ENCODE measurements around the gene AQP7. TPM values are rescaled to one million over a fixed set of nuclear protein-coding genes. Genes with fewer than 3 reads are reported as not detected.
"Not testable (repeated sequence)": the region's sequence is repeated elsewhere in the genome, so short reads cannot be mapped to it uniquely, and the experiment has no call there.

The AQP7 gene
- total RNA-seq, 2 donors from 2014 or later, result 4.2 to 29.7 TPM

DNA sequence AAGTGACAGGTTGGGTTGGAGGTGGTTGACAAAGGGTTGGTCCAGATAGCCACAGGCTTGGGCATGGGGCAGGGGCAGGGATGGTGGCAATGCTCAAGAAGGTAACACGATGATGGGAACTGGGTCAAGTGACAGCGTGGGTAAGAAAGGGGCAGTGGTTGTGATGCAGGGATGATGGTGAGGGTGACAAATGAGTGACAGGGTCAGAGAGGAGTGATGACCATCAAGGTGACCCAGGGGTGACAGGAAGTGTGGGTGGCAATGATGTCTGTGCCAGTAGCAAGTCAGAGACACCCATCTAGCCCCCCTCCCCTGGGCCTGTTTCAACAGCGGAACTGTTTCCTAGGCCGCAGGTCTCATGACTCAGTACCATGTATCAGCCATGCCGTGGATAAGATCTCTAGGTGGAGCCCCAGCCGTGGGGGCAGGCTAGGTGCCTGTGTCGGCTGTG is 24.5 kb upstream of the AQP7 start:
- DNase-seq (no peak), ATAC-seq (no peak)
- WGBS, 2 donors, result 80 to 83% methylated on average over 7 of the region's 7 CpGs
- intact Hi-C loops (cut with DNase I), result no loop called here
- no peak overlapping the region for H3K4me3 ChIP-seq
- H3K27me3 ChIP-seq, result no peaks in the 10 kb centered on the region
- H3K27ac ChIP-seq, result no peak overlapping the region
- H3K4me1 ChIP-seq, result no peaks in the 10 kb centered on the region
- H3K9me3 ChIP-seq, result no peaks in the 10 kb centered on the region
- H3K36me3 ChIP-seq (replicated peaks in 1 of 2; ENCODE audit: insufficient read depth in 1 of 2, low read depth in 2 of 2), result no peaks in the 10 kb centered on the region
- TF ChIP-seq POLR2A (IDR thresholded peaks at IDR 0.05) (no peak), CTCF (IDR thresholded peaks at IDR 0.05) (no peak)

GRCh38 chr9:33425128-33425533 is 22.8 kb upstream of the AQP7 start:
- WGBS, 2 donors, result 43 to 54% methylated on average over 4 of the region's 4 CpGs
- H3K4me1 ChIP-seq, result no peaks in the 10 kb centered on the region
- no peak overlapping the region for H3K4me3 ChIP-seq
- ATAC-seq (peak; percentile 35), DNase-seq (no peak)
- no peaks in the 10 kb centered on the region for H3K9me3 ChIP-seq
- H3K27me3 ChIP-seq, result no peaks in the 10 kb centered on the region
- no peak overlapping the region for H3K27ac ChIP-seq
- intact Hi-C loops (cut with DNase I), result no loop called here
- no peaks in the 10 kb centered on the region for H3K36me3 ChIP-seq (replicated peaks in 1 of 2; ENCODE audit: insufficient read depth in 1 of 2, low read depth in 2 of 2)
- TF ChIP-seq CTCF (IDR thresholded peaks at IDR 0.05) (no peak), POLR2A (IDR thresholded peaks at IDR 0.05) (no peak)

DNA sequence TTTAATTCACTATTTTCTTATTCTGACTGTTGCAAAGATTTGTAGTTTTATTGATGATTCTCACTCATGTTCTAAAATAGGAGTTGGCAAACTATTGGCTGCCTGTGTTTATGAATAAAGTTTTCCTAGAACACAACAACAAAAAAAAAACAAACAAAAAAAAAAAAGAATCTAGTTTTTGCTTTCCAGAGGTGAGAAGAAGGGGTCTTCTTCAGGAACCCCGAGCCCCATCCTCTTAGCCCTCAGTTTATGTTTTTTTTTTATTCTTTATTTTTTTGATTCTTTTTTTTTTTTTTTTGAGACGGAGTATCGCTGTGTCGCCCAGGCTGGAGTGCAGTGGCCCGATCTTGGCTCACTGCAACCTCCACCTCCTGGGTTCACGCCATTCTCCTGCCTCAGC is 22.1 kb upstream of the AQP7 start:
- intact Hi-C loops (cut with DNase I); H3K27ac ChIP-seq: not testable (repeated sequence)
- 87 to 92% methylated on average over 6 of the region's 6 CpGs for WGBS, 2 donors

GRCh38 chr9:33424043-33424442 is 21.7 kb upstream of the AQP7 start:
- WGBS, 2 donors, result 67% methylated on average over 5 of the region's 7 CpGs; no CpG with 5 or more reads in 1 of the 2 donors
- H3K9me3 ChIP-seq; H3K27me3 ChIP-seq; H3K36me3 ChIP-seq (replicated peaks in 1 of 2; ENCODE audit: insufficient read depth in 1 of 2, low read depth in 2 of 2); H3K4me1 ChIP-seq; intact Hi-C loops (cut with DNase I); H3K4me3 ChIP-seq; DNase-seq; H3K27ac ChIP-seq; ATAC-seq: not testable (repeated sequence)

More for the DNA sequence above, 22.1 kb upstream of the AQP7 start:
- ATAC-seq; H3K27me3 ChIP-seq; H3K4me3 ChIP-seq; H3K4me1 ChIP-seq; DNase-seq; H3K36me3 ChIP-seq (replicated peaks in 1 of 2; ENCODE audit: insufficient read depth in 1 of 2, low read depth in 2 of 2); H3K9me3 ChIP-seq: not testable (repeated sequence)

DNA sequence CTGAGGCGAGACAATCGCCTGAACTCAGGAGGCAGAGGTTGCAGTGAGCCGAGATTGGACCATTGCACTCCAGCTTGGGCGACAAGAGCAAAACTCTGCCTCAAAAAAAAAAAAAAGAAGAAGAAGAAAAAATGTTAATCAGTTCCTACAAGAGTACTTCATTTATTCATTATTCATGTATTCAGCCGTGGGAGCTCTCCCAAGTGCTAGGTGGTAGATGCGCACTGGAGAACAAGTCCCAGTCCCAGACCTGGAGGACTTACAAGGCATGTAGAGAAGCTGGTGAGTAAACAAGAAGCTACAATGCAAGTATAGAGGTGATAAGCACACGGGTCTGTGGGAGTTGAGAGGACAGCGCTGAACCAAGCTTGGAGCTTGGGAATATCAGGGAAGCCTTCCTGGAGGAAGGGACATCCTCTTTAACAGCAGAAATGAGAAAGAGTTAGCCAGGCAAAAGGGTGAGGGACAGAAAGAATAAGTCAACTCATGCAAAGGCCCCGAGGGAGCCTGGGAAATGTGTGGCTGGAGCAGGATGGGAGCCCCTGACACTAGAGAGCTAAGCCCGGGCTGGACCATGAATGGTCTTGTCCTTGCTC is 17.4 kb upstream of the AQP7 start:
- Histone ChIP-seq H3K4me1 (peaks cover 18% of the 10 kb centered on the region), H3K9me3 (no peaks in the 10 kb centered on the region), H3K27me3 (no peaks in the 10 kb centered on the region), H3K4me3 (no peak overlapping the region), H3K27ac (no peak overlapping the region), H3K36me3 (replicated peaks in 1 of 2; ENCODE audit: insufficient read depth in 1 of 2, low read depth in 2 of 2) (no peaks in the 10 kb centered on the region)
- TF ChIP-seq CTCF (IDR thresholded peaks at IDR 0.05), result no peak
- no peak for TF ChIP-seq POLR2A (IDR thresholded peaks at IDR 0.05)
- DNase-seq, result no peak
- 72 to 74% methylated on average over 10 of the region's 10 CpGs for WGBS, 2 donors
- intact Hi-C loops (cut with DNase I), result no loop called here
- no peak for ATAC-seq

- H3K27ac ChIP-seq, result no peak overlapping the region
- no peak for ATAC-seq
- H3K9me3 ChIP-seq, result no peaks in the 10 kb centered on the region
- peaks cover 23% of the 10 kb centered on the region for H3K4me1 ChIP-seq
- TF ChIP-seq CTCF (IDR thresholded peaks at IDR 0.05), result no peak
- no peak for TF ChIP-seq POLR2A (IDR thresholded peaks at IDR 0.05)
- 89 to 91% methylated on average over 3 to 8 of the region's 8 CpGs for WGBS, 2 donors
- no peaks in the 10 kb centered on the region for H3K36me3 ChIP-seq (replicated peaks in 1 of 2; ENCODE audit: insufficient read depth in 1 of 2, low read depth in 2 of 2)
- intact Hi-C loops (cut with DNase I), result no loop called here
- no peak overlapping the region for H3K4me3 ChIP-seq
- DNase-seq, result no peak
- no peaks in the 10 kb centered on the region for H3K27me3 ChIP-seq
Observed at GRCh38 chr9:33418090-33418489, 15.7 kb upstream of the AQP7 start.
